HEK293T (cell line): Measurements from ENCODE around the gene KLHL28.
"Not testable (repeated sequence)": the region's sequence is repeated elsewhere in the genome, so short reads cannot be mapped to it uniquely, and the experiment has no call there.

Experiments used
- CTCF ChIA-PET: fragments of 350-600 bp; formaldehyde crosslinking; extraction: SDS; loops from one replicate; lab custom pipeline; 2021; ENCODE audit warnings: antibody characterized with exemption, inconsistent platforms; lab: Yijun Ruan, JAX
- POLR2A ChIA-PET: fragments of 350-600 bp; formaldehyde crosslinking; extraction: SDS; loops from one replicate; lab custom pipeline; 2020; ENCODE audit warnings: antibody characterized with exemption, inconsistent platforms; lab: Yijun Ruan, JAX
- DNase-seq: peaks from one replicate; pipeline ENCODE4 v3.0.0; 2012; ENCODE audit warnings: mixed read lengths; ENCODE audit errors: extremely low spot score
- ARNT ChIP-seq: fragments of 450-650 bp; IDR thresholded peaks from 2 replicates; pipeline ENCODE4 v1.6.1; 2017; ENCODE audit warnings: mild to moderate bottlenecking
- BHLHE40 ChIP-seq: fragments of 450-650 bp; IDR thresholded peaks from 2 replicates; pipeline ENCODE4 v1.6.1; 2016; ENCODE audit warnings: mild to moderate bottlenecking, moderate library complexity, borderline replicate concordance
- CTBP1 ChIP-seq: fragments of 450-650 bp; IDR thresholded peaks from 2 replicates; pipeline ENCODE4 v1.6.1; 2016; ENCODE audit warnings: borderline replicate concordance
- ELF4 ChIP-seq: fragments of 450-650 bp; IDR thresholded peaks from 2 replicates; pipeline ENCODE4 v1.6.1; 2017; ENCODE audit warnings: antibody characterized with exemption
- FOXA1 ChIP-seq: fragments of 450-650 bp; IDR thresholded peaks from 2 replicates; pipeline ENCODE4 v1.6.1; 2016; ENCODE audit warnings: mild to moderate bottlenecking
- FOXK2 ChIP-seq: fragments of 450-650 bp; IDR thresholded peaks from 2 replicates; pipeline ENCODE4 v1.6.1; 2016; ENCODE audit warnings: mild to moderate bottlenecking
- FOXM1 ChIP-seq: fragments of 450-650 bp; IDR thresholded peaks from 2 replicates; pipeline ENCODE4 v1.6.1; 2017; ENCODE audit warnings: mild to moderate bottlenecking, borderline replicate concordance
- HDGF ChIP-seq: fragments of 450-650 bp; IDR thresholded peaks from 2 replicates; pipeline ENCODE4 v1.6.1; 2017; ENCODE audit warnings: antibody characterized with exemption, borderline replicate concordance
- L3MBTL2 ChIP-seq: fragments of 450-650 bp; conservative IDR thresholded peaks from 2 replicates; pipeline ENCODE4 v1.6.1; 2016; ENCODE audit warnings: mild to moderate bottlenecking
- LEF1 ChIP-seq: fragments of 450-650 bp; IDR thresholded peaks from 2 replicates; pipeline ENCODE4 v1.6.1; 2017; ENCODE audit warnings: mild to moderate bottlenecking, borderline replicate concordance
- NFRKB ChIP-seq: fragments of 450-650 bp; IDR thresholded peaks from 2 replicates; pipeline ENCODE4 v1.6.1; 2016; ENCODE audit warnings: mild to moderate bottlenecking, moderate library complexity
- SP1 ChIP-seq: fragments of 450-650 bp; IDR thresholded peaks from 2 replicates; pipeline ENCODE4 v1.6.1; 2017
- SUZ12 ChIP-seq: fragments of 450-650 bp; IDR thresholded peaks from 2 replicates; pipeline ENCODE4 v1.6.1; 2016; ENCODE audit warnings: mild to moderate bottlenecking
- TARDBP ChIP-seq: fragments of 450-650 bp; IDR thresholded peaks from 2 replicates; pipeline ENCODE4 v1.6.1; 2016
- ZNF384 ChIP-seq: fragments of 450-650 bp; IDR thresholded peaks from 2 replicates; pipeline ENCODE4 v1.6.1; 2016
- TF ChIP-seq, protein P1 (sequence below): fragments of 450-650 bp; IDR thresholded peaks from 2 replicates; pipeline ENCODE4 v1.6.1; 2016

Gene KLHL28

DNA sequence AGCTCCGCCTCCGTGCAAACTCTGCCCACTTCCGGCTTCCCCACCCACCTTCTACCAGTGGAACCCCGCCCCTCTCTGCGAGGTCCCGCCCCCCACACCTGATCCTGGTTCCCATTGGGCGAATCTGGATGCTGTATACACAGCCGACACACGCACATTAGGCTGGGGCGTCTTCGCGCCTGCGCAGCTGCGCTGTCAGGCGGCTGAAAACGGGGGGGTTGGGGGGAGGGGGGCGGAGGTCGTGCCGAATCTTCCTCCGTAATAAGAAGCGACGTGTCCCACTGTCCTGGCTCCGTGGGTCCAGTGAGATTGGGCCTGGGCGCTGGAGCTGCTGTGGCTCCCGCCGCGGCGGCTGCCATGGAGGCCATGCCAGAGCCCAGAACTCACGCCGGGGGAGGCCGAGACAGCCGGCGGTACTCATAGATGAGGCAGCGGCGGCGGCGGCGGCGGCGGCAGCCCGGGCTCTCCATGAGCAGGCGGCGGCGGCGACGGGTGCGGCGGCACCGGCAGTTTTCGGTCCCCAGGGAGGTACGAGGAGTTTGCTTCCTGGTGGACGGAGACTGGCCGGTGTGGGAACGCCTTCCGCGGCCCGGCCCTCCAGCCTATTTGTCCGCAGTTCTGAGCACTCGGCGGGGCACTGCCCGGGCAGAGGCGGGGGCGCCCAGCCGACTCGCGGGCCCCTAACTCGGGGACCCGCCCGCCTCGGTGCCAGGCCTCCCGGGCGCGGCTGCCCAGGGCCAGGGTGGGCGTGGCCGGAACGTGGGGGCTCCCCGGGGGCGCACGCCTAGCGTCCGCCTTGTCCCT lies 64.5 kb downstream of the KLHL28 start:
- ChIA-PET CTCF (no interaction called here), POLR2A (interaction anchor here (0.7 to 1.0 kb wide), 2 partner anchors 11 to 202 kb away, joined by 3 read pairs; no protein-coding TSS in a partner anchor)
- peak; percentile 98 for DNase-seq
- TF ChIP-seq SUZ12 (no peak), ELF4 (peak; percentile 67; the same call in 1 of the 2 replicates), ZNF384 (no peak), L3MBTL2 (no peak), FOXA1 (no peak), ARNT (no peak), FOXM1 (peak; percentile 48; the same call in 1 of the 2 replicates)

DNA sequence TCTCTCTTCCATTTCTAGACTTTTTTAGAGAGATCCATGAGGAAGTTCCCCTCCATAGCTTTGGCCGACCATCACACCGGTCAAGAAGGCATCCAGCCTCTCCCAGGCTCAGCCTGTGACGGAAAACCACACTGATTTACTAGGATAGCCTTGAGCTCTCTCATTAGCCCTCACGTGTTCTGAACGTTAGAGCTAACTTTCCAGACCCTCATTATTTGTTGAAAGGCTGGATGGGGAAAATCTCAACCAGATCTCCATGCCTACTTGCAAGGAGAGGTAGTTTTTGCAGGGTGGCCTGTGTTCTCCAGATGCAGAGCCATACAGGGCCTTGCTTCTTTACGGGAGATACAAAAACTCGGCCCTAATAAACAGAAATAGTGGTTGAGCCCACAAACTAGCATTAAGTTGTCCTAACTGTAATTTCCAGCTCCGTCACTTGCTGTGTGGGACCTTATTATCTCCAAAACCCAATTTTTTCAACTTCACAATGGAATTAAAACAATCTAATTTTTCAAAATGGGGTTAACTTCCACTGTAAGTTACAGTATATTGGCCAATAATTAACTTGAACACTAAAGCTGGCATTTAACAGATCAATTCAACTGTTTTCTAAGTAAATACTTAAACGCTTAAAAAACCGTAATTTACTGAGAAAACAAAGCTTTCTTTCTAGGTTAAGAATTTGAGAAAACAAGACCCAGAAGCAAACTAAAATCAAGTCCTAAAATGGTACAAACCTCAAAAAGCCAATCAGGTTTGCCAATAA lies 65.3 kb downstream of the KLHL28 start:
- POLR2A ChIA-PET: interaction anchor here (0.7 to 1.0 kb wide), 2 partner anchors 12 to 203 kb away, joined by 3 read pairs; no protein-coding TSS in a partner anchor
- TF ChIP-seq HDGF (no peak), ARNT (no peak), FOXM1 (no peak), TARDBP (no peak)

GRCh38 chr14:44895716-44896115 lies 66.0 kb downstream of the KLHL28 start:
- DNase-seq: no peak
- ChIA-PET CTCF (no interaction called here), POLR2A (no interaction called here)
- TF ChIP-seq ZNF384 (no peak), NFRKB (no peak)

More for the DNA sequence above, 65.3 kb downstream of the KLHL28 start:
- DNase-seq: no peak
- CTCF ChIA-PET: interaction anchor here (0.6 kb wide), 1 partner anchor 62 kb away, joined by 4 read pairs; no protein-coding TSS in a partner anchor

GRCh38 chr14:44893535-44893934 lies 68.2 kb downstream of the KLHL28 start:
- ChIA-PET POLR2A (no interaction called here), CTCF (no interaction called here)
- DNase-seq: no peak
- TF ChIP-seq, protein P1, sequence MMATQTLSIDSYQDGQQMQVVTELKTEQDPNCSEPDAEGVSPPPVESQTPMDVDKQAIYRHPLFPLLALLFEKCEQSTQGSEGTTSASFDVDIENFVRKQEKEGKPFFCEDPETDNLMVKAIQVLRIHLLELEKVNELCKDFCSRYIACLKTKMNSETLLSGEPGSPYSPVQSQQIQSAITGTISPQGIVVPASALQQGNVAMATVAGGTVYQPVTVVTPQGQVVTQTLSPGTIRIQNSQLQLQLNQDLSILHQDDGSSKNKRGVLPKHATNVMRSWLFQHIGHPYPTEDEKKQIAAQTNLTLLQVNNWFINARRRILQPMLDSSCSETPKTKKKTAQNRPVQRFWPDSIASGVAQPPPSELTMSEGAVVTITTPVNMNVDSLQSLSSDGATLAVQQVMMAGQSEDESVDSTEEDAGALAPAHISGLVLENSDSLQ: peak; percentile 35; the same call in 1 of the 2 replicates
- TF ChIP-seq LEF1: no peak

GRCh38 chr14:44891726-44892372 lies 69.9 kb downstream of the KLHL28 start:
- CTCF ChIA-PET, POLR2A ChIA-PET, DNase-seq: not testable (repeated sequence)

GRCh38 chr14:44889595-44890471 lies 71.9 kb downstream of the KLHL28 start:
- ChIA-PET POLR2A (no interaction called here), CTCF (no interaction called here)
- no peak for DNase-seq
- TF ChIP-seq L3MBTL2 (no peak), BHLHE40 (no peak)

- POLR2A ChIA-PET: no interaction called here
- CTCF ChIA-PET: no interaction called here
- DNase-seq: no peak
- TF ChIP-seq NFRKB: no peak
- TF ChIP-seq HDGF: no peak
- TF ChIP-seq SUZ12: no peak
- TF ChIP-seq FOXK2: no peak
These were observed 74.2 kb downstream of the KLHL28 start for GRCh38 chr14:44887596-44887955.

- ChIA-PET POLR2A (no interaction called here), CTCF (no interaction called here)
- no peak for DNase-seq
- TF ChIP-seq CTBP1 (no peak), FOXA1 (no peak), BHLHE40 (no peak), FOXK2 (no peak), SP1 (no peak), ZNF384 (no peak), NFRKB (no peak), FOXM1 (no peak), LEF1 (no peak), ELF4 (no peak), TARDBP (no peak), HDGF (no peak), ARNT (no peak), L3MBTL2 (no peak), SUZ12 (no peak)
- TF ChIP-seq, protein P1: no peak
These were observed 74.7 kb downstream of the KLHL28 start for GRCh38 chr14:44886860-44887595.
